Activated CD8-positive, alpha-beta memory T cell treated with anti-CD3 and anti-CD28 coated beads, Interleukin-2, amount 10 ng/mL, durations not matched to agents 7 days and 5 days (primary cell): ENCODE measurements around the gene ASPN. TPM values are rescaled to one million over a fixed set of nuclear protein-coding genes. Genes with fewer than 3 reads are reported as not detected.

ENCODE experiments used
- ATAC-seq: fragments of 150-1000 bp; cut with Tn5 transposase; one replicate; pipeline ENCODE4 v1.10.0; 2021; ENCODE audit warnings: moderate library complexity
- CTCF ChIA-PET: fragments of 350-600 bp; sonication (Branson Sonifier 250); formaldehyde crosslinking; loops from one replicate; lab custom pipeline; 2021; ENCODE audit warnings: antibody characterized with exemption; lab: Charles Lee
- DNase-seq: peaks from one replicate; pipeline ENCODE4 v3.0.0-alpha.2; 2020
- H3K27ac Mint-ChIP-seq: one replicate; pipeline ENCODE4 v1.8.0; 2021; ENCODE audit warnings: mild to moderate bottlenecking, mixed read lengths
- H3K27me3 Mint-ChIP-seq: one replicate; pipeline ENCODE4 v1.8.0; 2021; ENCODE audit warnings: mixed read lengths
- H3K36me3 Mint-ChIP-seq: one replicate; pipeline ENCODE4 v1.8.0; 2021; ENCODE audit warnings: mild to moderate bottlenecking, mixed read lengths
- H3K4me1 Mint-ChIP-seq: one replicate; pipeline ENCODE4 v1.8.0; 2021; ENCODE audit warnings: mixed read lengths
- H3K4me3 Mint-ChIP-seq: one replicate; pipeline ENCODE4 v1.8.0; 2021; ENCODE audit warnings: mild to moderate bottlenecking, moderate library complexity, mixed read lengths
- H3K9me3 Mint-ChIP-seq: one replicate; pipeline ENCODE4 v1.8.0; 2022; ENCODE audit warnings: low read depth, mixed read lengths
- total RNA-seq, 2 experiments: library from RNA; stranded (reverse); gene quantifications; one replicate each; pipeline ENCODE4 v1.2.3, GENCODE V29; 2021

Gene ASPN
- total RNA-seq, 2 experiments from 2014 or later, result not detected

DNA sequence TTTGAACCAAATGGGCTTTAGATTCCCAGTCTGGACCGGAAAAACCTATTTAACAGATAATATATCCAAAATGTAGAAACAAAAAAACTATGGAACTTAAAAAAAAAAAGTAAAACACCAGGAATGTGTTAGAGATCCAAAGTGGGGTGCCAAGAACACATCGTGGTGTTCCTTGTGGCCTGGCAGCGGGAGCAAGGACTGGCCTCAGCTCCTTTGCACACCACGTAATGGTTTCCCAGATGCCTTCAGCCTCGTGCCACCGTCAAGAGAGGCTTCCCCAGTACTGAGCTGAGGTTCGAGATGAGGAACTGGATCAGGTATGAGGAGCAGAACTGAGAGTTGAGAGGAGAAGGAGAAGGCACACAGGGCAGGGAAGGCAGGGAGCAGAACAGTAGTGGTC lies 3.5 kb downstream of the ASPN start:
- H3K27ac Mint-ChIP-seq, result no peak overlapping the region
- no peak overlapping the region for H3K4me3 Mint-ChIP-seq
- no peaks in the 10 kb centered on the region for H3K36me3 Mint-ChIP-seq
- CTCF ChIA-PET, result no interaction called here
- peaks cover 8% of the 10 kb centered on the region for H3K4me1 Mint-ChIP-seq
- DNase-seq, result no peak
- no peak for ATAC-seq
- H3K9me3 Mint-ChIP-seq, result no peaks in the 10 kb centered on the region
- H3K27me3 Mint-ChIP-seq, result no peaks in the 10 kb centered on the region

DNA sequence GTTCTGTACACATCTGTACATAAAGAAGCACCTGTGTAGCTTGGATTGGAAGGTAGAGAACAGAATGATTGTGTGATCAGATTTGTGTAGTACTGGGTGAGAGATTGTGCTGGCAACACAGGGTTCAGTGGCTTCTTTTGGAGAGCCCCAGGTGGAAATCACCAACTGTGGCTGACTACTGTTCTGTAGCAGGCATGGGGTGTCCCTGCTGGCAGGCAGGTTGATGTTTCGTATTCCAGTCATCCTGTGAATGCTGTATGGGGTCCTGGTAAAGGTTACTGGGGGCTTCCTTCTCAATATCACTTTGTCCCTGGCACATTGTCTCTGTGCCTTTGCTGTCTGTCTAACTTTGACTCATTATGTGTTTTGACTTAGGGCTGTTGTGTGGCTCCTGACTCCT lies 5.3 kb downstream of the ASPN start:
- ATAC-seq (no peak), DNase-seq (no peak)
- CTCF ChIA-PET, result interaction anchor here (0.9 to 1.2 kb wide), 3 partner anchors 66 to 338 kb away, joined by 3 read pairs; no protein-coding TSS in a partner anchor
- no peaks in the 10 kb centered on the region for H3K27me3 Mint-ChIP-seq
- H3K4me3 Mint-ChIP-seq, result no peak overlapping the region
- H3K36me3 Mint-ChIP-seq, result no peaks in the 10 kb centered on the region
- peaks cover 8% of the 10 kb centered on the region for H3K4me1 Mint-ChIP-seq
- H3K27ac Mint-ChIP-seq, result no peak overlapping the region
- no peaks in the 10 kb centered on the region for H3K9me3 Mint-ChIP-seq

DNA sequence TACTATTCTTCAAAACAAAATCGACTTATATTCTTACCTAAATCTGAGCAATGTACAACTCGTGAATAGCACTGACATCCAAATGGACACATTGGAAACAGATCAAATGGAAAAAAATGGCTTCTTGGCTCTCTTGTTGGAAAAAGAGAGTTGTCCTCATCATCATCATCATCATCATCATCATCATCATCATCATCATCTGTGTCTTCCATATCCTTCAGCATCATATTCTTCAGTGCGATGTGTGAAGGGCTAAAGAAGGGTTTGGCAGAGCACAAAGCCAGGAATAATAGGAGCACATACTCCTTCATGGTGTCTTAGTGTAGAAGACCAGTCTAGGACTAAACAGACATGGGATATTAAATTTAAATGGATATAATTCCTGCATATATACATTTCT lies 7.7 kb downstream of the ASPN start:
- Mint-ChIP-seq H3K4me1 (no peaks in the 10 kb centered on the region), H3K36me3 (no peaks in the 10 kb centered on the region), H3K4me3 (no peak overlapping the region), H3K27ac (no peak overlapping the region), H3K27me3 (no peaks in the 10 kb centered on the region), H3K9me3 (no peaks in the 10 kb centered on the region)
- DNase-seq (no peak), ATAC-seq (no peak)
- CTCF ChIA-PET, result no interaction called here

DNA sequence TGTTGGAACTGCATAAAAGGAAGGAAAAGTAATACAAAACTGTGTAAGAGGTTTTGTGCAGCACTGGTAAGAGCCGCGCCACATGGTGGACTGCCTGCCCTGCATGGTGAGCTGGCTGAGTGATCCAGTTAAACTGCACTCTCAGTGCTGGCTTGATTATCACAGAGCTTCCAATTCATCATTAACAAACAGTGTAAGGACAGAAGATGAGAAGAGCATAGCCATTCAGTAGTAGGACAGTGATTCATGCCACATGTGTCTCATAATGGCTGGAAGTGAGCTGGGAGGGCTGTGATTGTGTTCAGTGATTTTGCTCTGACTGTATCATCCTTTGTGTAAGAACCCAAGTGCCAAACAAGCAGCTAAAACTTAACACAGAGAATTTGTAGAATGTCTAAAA lies 14.1 kb downstream of the ASPN start:
- Mint-ChIP-seq H3K27ac (no peak overlapping the region), H3K9me3 (no peaks in the 10 kb centered on the region), H3K27me3 (no peaks in the 10 kb centered on the region), H3K4me1 (peaks cover 3% of the 10 kb centered on the region), H3K36me3 (no peaks in the 10 kb centered on the region), H3K4me3 (no peak overlapping the region)
- DNase-seq, result no peak
- ATAC-seq, result no peak
- CTCF ChIA-PET, result no interaction called here

DNA sequence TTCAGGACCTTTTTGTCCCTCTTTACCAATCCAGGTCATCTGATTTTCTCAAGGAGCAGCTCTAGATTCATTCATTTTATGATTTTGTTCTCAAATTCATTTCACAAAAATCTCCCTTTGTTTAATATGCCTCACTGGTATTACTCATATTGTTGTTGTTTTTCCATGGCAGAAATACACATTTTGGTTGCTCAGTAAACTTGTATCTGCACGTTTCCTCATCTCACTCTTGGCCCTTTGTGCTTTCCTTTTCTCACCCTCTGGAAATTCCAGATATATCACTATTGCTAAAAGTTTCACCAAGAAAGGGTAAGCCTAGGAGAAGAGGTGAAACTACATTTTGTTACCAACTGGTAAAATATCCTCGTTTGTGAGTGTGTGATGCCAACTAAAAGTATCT lies 14.8 kb downstream of the ASPN start:
- CTCF ChIA-PET, result no interaction called here
- Mint-ChIP-seq H3K27ac (no peak overlapping the region), H3K27me3 (no peaks in the 10 kb centered on the region), H3K4me3 (no peak overlapping the region), H3K4me1 (peaks cover 3% of the 10 kb centered on the region), H3K36me3 (no peaks in the 10 kb centered on the region), H3K9me3 (no peaks in the 10 kb centered on the region)
- ATAC-seq (no peak), DNase-seq (no peak)

DNA sequence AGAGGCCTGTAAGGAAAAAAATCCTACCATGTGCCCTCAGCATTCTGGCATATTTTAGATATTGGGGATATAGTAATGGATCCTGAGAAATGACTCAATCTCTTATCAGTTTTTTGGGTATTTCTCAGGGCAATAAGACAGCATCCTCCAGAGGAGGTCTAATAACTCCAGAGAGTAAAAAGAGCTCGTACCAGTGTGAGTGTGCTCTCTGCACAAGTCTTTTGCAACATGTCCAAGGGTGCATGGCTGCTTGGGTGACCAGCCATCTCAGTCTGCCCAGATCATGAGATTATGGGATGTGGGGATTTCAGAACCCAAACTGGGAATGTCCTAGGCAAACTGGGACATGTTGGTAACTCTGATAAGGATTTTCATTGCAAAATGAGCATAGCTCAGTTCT lies 15.3 kb downstream of the ASPN start:
- ATAC-seq, result no peak
- CTCF ChIA-PET, result no interaction called here

DNA sequence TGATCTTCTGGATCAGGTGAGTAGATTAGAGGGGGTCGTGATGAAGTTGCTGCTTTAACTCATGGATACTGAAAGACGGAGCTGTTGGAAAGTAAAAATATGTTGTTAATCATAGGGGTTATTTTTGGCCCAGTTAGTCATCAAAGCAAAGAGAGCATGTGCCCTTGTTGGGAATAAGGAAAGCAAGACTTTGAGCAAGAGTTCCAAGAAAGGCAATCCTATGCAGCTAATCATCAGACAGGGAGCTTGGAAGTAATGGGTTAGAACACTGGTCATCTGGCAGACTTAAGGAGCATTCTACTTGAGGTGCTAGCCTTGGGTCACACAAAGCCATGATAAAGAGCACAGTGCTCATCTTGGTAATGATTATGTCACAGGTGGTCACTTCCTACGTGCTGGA lies 18.3 kb downstream of the ASPN start:
- no peaks in the 10 kb centered on the region for H3K27me3 Mint-ChIP-seq
- ATAC-seq (no peak), DNase-seq (no peak)
- no peaks in the 10 kb centered on the region for H3K36me3 Mint-ChIP-seq
- CTCF ChIA-PET, result interaction anchor here (1.6 kb wide), 1 partner anchor 17 kb away, joined by 5 read pairs; no protein-coding TSS in a partner anchor
- no peak overlapping the region for H3K27ac Mint-ChIP-seq
- no peaks in the 10 kb centered on the region for H3K9me3 Mint-ChIP-seq
- no peak overlapping the region for H3K4me3 Mint-ChIP-seq
- peaks cover 3% of the 10 kb centered on the region for H3K4me1 Mint-ChIP-seq

More for the DNA sequence above, 15.3 kb downstream of the ASPN start:
- Mint-ChIP-seq H3K4me1 (peaks cover 3% of the 10 kb centered on the region), H3K9me3 (no peaks in the 10 kb centered on the region), H3K4me3 (no peak overlapping the region), H3K36me3 (no peaks in the 10 kb centered on the region), H3K27ac (no peak overlapping the region), H3K27me3 (no peaks in the 10 kb centered on the region)
- no peak for DNase-seq

DNA sequence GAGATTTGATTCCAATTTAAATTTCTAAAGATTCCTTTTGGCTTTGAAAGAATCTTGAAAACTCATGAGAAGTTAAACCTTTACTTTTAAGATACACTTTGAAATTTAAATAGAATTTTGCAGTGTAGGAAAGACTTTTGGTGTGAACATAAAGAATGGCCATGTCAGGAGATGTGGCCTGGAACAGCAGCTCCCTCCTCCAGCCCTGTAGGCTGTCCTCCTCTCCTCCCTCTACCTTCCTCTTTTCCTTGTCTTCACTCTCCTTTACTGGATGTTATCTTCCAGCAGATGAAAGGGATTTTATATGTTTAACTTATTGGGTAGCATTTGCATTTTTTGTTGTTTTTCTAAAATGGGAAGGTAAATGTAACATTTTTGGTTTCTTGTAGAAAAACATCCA lies 18.9 kb downstream of the ASPN start:
- H3K4me3 Mint-ChIP-seq, result no peak overlapping the region
- no peaks in the 10 kb centered on the region for H3K9me3 Mint-ChIP-seq
- H3K27ac Mint-ChIP-seq, result no peak overlapping the region
- DNase-seq, result no peak
- no peaks in the 10 kb centered on the region for H3K36me3 Mint-ChIP-seq
- no peak for ATAC-seq
- CTCF ChIA-PET, result interaction anchor here (1.6 kb wide), 1 partner anchor 17 kb away, joined by 5 read pairs; no protein-coding TSS in a partner anchor
- no peaks in the 10 kb centered on the region for H3K27me3 Mint-ChIP-seq
- peaks cover 3% of the 10 kb centered on the region for H3K4me1 Mint-ChIP-seq

DNA sequence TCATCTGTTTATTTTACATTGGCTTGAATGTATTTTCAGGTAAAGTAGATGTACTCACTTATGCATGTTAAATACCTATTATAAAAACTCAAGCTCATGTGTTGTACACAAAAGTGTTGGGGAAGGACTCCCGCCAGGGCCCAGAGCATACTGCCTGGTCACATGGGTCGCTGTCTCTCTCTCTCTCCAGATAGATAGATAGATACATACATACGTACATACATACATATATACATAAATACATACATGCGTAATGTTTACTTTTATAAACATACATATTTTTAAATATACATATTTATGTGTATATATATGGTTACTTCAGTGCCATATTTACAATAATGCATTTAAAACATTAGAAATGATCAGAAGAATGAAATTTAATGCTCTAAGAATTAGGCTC lies 24.7 kb downstream of the ASPN start:
- Mint-ChIP-seq H3K27ac (no peak overlapping the region), H3K36me3 (no peaks in the 10 kb centered on the region), H3K4me1 (no peaks in the 10 kb centered on the region), H3K9me3 (no peaks in the 10 kb centered on the region), H3K27me3 (no peaks in the 10 kb centered on the region), H3K4me3 (no peak overlapping the region)
- ATAC-seq, result no peak
- DNase-seq, result no peak
- CTCF ChIA-PET, result no interaction called here

DNA sequence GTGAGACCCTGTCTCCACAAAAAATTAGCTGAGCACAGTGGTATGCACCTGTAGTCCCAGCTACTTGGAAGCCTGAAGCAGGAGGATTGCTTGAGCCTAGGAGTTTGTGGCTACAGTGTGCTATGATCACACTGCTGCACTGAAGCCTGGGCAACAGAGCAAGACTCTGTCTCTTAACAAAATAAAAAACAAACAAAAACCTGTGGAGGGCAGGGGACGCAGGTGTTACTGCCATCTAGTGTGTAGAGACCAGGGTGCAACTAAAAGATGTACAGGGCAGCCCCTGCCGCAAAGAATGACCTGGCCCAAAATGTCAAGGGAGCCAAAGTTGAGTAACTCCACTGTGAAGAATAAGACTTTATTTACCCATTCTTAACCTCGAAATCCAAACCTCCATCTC lies 27.1 kb downstream of the ASPN start:
- Mint-ChIP-seq H3K4me1 (no peaks in the 10 kb centered on the region), H3K27me3 (no peaks in the 10 kb centered on the region), H3K9me3 (no peaks in the 10 kb centered on the region), H3K27ac (no peak overlapping the region), H3K36me3 (no peaks in the 10 kb centered on the region), H3K4me3 (no peak overlapping the region)
- DNase-seq (no peak), ATAC-seq (no peak)
- CTCF ChIA-PET, result interaction anchor here (1.2 to 1.4 kb wide), 2 partner anchors 9 to 131 kb away, joined by 3 to 5 read pairs; no protein-coding TSS in a partner anchor

DNA sequence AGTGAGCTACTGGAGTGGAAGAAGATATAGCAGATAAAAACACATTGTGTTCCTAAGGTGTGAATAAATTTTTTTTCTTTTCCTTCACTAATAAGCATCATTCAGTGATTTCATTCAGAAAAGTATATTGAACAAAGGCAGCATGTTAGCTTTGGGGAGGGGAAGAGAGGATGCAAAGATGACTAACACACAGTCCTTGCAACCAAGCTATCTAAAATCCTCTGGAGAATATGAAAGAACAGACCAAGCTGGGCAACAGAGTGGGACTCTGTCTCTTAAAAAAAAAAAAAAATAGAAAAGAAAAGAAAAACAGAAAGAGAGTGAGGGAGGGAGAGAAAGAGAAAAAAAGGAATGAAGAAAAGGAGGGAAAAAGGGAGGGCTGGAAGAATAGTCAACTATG lies 35.8 kb downstream of the ASPN start:
- CTCF ChIA-PET, result interaction anchor here (1.4 kb wide), 1 partner anchor 9 kb away, joined by 5 read pairs; no protein-coding TSS in a partner anchor
- Mint-ChIP-seq H3K27me3 (no peaks in the 10 kb centered on the region), H3K27ac (no peak overlapping the region), H3K9me3 (no peaks in the 10 kb centered on the region), H3K4me1 (no peaks in the 10 kb centered on the region), H3K36me3 (no peaks in the 10 kb centered on the region), H3K4me3 (no peak overlapping the region)
- ATAC-seq (no peak), DNase-seq (no peak)

DNA sequence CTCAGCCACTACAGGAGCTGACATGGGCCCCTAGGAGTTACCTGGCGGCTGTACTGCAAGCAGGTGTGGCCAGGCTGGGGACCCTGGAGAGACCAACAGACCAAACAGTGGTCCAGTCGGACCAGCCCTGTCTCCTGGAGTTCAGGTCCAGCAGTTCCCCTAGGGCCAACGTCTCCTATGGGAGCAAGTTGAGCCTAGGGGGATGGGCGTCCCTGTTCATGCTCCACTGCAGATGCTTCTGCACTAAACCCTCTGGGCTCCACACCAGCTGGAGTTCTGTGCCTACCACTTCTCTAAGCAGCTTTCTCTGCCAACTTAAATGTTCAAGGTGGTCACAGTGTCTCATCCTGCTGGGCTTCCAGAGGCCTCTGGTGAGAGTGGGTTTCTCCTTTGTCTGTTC lies 37.5 kb downstream of the ASPN start:
- DNase-seq (no peak), ATAC-seq (no peak)
- no peaks in the 10 kb centered on the region for H3K27me3 Mint-ChIP-seq
- CTCF ChIA-PET, result no interaction called here
- no peak overlapping the region for H3K27ac Mint-ChIP-seq
- H3K36me3 Mint-ChIP-seq, result no peaks in the 10 kb centered on the region
- H3K9me3 Mint-ChIP-seq, result no peaks in the 10 kb centered on the region
- peaks cover 11% of the 10 kb centered on the region for H3K4me1 Mint-ChIP-seq
- no peak overlapping the region for H3K4me3 Mint-ChIP-seq

DNA sequence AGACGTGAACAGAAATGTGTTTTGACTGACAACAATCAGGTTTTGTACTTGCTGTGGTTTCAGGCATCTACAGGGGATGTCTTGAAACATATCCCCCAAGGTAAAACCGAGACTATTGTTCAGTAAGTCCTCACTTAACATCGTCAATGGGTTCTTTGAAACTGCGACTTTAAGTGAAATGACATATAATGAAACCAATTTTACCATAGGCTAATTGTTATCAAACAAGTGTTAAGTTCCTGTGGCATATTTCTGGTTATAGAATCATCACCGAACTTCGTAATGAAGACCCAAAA lies 41.6 kb downstream of the ASPN start:
- peak overlapping the region; percentile 71 for H3K27ac Mint-ChIP-seq
- CTCF ChIA-PET, result interaction anchor here (1.3 kb wide), 1 partner anchor 300 kb away, joined by 5 read pairs; no protein-coding TSS in a partner anchor
- H3K4me1 Mint-ChIP-seq, result peaks cover 15% of the 10 kb centered on the region
- no peaks in the 10 kb centered on the region for H3K9me3 Mint-ChIP-seq
- no peaks in the 10 kb centered on the region for H3K27me3 Mint-ChIP-seq
- ATAC-seq (peak; percentile 77), DNase-seq (no peak)
- peak overlapping the region; percentile 52 for H3K4me3 Mint-ChIP-seq
- H3K36me3 Mint-ChIP-seq, result no peaks in the 10 kb centered on the region

DNA sequence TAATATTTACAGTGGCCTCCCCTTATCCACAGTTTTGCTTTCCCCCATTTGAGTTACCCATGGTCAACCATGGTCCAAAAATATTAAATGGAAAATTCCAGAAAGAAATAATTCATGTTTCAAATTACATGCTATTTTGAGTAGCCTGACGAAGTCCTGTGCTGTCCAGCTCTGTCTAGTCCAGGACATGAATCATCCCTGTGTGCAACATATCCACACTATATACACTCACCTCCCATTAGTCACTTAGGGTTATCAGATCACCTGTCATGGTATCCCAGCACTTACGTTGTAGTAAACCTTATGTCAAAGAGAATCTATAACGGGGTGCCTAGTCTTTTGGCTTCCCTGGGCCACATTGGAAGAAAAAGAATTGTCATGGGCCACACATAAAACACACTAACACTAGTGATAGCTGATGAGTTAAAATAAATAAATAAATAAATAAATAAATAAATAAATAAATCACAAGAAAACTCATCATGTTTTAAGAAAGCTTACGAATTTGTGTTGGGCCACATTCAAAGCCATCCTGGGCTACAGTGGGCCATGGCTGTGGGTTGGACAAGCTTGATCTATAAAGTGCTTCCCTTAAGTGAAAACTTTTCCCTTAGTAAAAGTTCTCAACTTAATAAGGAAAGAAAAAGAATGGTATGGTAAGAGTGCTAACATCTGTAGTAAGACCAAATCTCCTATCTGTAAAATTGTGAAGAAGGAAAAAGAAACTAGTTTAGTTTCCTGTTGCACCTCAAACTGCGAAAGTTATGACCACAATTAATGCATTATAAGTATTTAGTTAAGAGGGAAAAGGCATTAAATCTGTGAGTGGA lies 42.2 kb downstream of the ASPN start:
- DNase-seq, result no peak
- CTCF ChIA-PET, result interaction anchor here (1.3 to 1.7 kb wide), 2 partner anchors 114 to 300 kb away, joined by 5 to 11 read pairs; partner anchors contain the start of gene CENPP
- no peak for ATAC-seq
- H3K27me3 Mint-ChIP-seq, result no peaks in the 10 kb centered on the region
- H3K4me1 Mint-ChIP-seq, result peaks cover 15% of the 10 kb centered on the region
- peak overlapping the region; percentile 52 for H3K4me3 Mint-ChIP-seq
- H3K36me3 Mint-ChIP-seq, result peaks cover 2% of the 10 kb centered on the region
- no peaks in the 10 kb centered on the region for H3K9me3 Mint-ChIP-seq
- peak overlapping the region; percentile 71 for H3K27ac Mint-ChIP-seq
